Nephron (organoid): ENCODE measurements around the gene CDC42BPG.
A peak's percentile ranks its signal among the peaks of the same experiment; 100 is the strongest.

Source experiments
- H3K27ac Mint-ChIP-seq, 3 experiments: 2 replicates each; pipeline ENCODE4 v1.8.0; 2020; ENCODE audit warnings: mixed read lengths in 3 of 3, mild to moderate bottlenecking in 2 of 3, moderate library complexity in 1 of 3
- H3K27me3 Mint-ChIP-seq: 2 replicates; pipeline ENCODE4 v1.8.0; 2021; ENCODE audit warnings: low read depth, mild to moderate bottlenecking, moderate library complexity, mixed read lengths
- H3K36me3 Mint-ChIP-seq: 2 replicates; pipeline ENCODE4 v1.8.0; 2020; ENCODE audit warnings: low read depth, mixed read lengths
- H3K4me1 Mint-ChIP-seq: 2 replicates; pipeline ENCODE4 v1.8.0; 2020; ENCODE audit warnings: mixed read lengths
- H3K4me3 Mint-ChIP-seq, 3 experiments: 2 replicates each; pipeline ENCODE4 v1.8.0; 2020; ENCODE audit warnings: mild to moderate bottlenecking in 3 of 3, mixed read lengths in 3 of 3, moderate library complexity in 2 of 3
- H3K9me3 Mint-ChIP-seq: 2 replicates; pipeline ENCODE4 v1.8.0; 2020; ENCODE audit warnings: mixed read lengths
- TF ChIP-seq, protein P1 (sequence below), 3 experiments: fragments of 200-600 bp; sonication (generic); IDR thresholded peaks; one replicate each; pipeline ENCODE4 v1.5.0; 2021; ENCODE audit warnings: antibody characterized with exemption in 3 of 3; ENCODE audit not compliant: unreplicated experiment in 3 of 3

The CDC42BPG gene

DNA sequence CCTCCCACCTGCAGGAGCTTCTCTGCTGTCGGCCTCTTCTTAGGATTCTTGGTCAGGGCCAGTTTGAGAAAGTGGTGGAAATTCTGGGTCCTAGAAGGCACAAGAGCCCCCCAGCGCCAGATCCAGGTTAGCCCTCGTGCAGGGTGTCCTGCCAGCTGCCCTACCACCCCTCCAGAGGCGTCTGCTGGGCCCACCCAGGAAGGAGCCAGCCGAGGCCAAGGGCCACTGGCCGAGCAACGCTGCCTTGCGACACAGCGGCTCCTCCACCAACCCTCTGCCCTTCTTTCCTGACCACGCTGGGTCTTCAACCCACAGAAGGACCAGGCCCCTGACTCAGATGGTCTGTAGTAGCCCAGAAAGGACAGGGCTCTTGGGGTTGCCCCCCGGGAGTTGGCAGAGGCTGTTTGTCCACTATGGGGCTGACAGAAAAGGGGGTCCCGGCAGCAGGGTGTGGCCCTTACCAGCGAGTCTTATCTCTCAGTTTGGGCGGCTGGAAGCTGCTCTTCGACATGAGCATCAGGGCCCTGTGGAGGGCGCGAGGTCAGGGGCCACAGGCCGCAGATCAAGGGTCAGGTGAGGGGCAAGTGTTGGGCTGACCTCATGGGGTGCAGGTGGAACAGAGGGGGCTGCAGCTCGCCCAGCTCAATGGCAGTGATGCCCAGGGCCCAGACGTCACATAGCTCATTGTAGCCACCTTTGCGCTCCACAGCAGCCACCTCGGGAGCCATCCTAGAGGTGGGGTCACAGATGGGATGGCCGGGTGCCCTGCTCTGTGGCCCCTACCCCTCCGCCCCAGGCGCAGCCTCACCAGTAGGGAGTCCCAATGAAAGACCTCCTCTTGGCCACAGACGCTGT lies 43.9 kb downstream of the CDC42BPG start:
- Mint-ChIP-seq H3K4me1 (peaks cover 15% of the 10 kb centered on the region), H3K4me3 (peak overlapping the region in 2 of 3 experiments; percentile 39 to 74), H3K36me3 (peaks cover 16% of the 10 kb centered on the region), H3K9me3 (no peaks in the 10 kb centered on the region), H3K27me3 (no peaks in the 10 kb centered on the region), H3K27ac (no peak overlapping the region)
- TF ChIP-seq, protein P1, sequence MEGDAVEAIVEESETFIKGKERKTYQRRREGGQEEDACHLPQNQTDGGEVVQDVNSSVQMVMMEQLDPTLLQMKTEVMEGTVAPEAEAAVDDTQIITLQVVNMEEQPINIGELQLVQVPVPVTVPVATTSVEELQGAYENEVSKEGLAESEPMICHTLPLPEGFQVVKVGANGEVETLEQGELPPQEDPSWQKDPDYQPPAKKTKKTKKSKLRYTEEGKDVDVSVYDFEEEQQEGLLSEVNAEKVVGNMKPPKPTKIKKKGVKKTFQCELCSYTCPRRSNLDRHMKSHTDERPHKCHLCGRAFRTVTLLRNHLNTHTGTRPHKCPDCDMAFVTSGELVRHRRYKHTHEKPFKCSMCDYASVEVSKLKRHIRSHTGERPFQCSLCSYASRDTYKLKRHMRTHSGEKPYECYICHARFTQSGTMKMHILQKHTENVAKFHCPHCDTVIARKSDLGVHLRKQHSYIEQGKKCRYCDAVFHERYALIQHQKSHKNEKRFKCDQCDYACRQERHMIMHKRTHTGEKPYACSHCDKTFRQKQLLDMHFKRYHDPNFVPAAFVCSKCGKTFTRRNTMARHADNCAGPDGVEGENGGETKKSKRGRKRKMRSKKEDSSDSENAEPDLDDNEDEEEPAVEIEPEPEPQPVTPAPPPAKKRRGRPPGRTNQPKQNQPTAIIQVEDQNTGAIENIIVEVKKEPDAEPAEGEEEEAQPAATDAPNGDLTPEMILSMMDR (IDR thresholded peaks at IDR 0.05; ENCODE audit: unreplicated experiment in 3 of 3) = no peak

DNA sequence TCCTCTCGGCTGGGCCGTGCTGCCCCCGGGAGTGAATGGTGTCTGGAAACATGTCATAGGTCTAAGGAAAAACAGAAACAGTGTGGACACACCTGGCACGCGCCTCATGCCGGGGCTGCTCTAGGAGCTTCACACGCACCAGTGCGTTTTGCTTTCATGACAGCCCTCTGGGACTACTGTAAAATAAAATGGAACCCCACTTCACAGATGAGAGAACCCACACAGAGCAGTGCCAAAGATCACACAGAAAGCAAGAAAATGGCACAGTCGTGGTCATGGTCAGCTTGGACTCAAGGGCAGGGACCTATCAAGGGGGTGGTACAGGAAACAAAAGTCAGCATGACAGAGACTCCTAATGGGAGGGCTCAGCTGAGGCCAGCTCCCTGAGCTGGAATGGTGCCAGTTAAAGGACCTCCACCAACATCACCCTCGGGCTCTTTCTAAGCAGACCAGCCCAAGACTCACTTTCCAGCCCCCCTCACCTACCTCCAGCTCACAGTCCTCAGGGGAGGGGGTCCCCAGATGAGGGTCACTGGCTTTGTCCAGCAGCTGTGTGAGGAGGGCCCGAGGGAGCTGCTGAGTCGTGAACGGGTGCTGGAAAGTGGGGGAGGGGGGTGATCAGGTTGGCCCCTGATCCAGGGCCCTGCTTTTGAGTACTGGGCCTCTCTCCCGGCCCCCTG lies 44.7 kb downstream of the CDC42BPG start:
- Mint-ChIP-seq H3K9me3 (no peaks in the 10 kb centered on the region), H3K4me3 (peak overlapping the region; percentile 34 to 76 (median 69)), H3K27me3 (no peaks in the 10 kb centered on the region), H3K27ac (peak overlapping the region; percentile 77 to 89 (median 79)), H3K4me1 (peaks cover 15% of the 10 kb centered on the region), H3K36me3 (peaks cover 14% of the 10 kb centered on the region)
- TF ChIP-seq, protein P1 (IDR thresholded peaks at IDR 0.05; ENCODE audit: unreplicated experiment in 3 of 3) = no peak

DNA sequence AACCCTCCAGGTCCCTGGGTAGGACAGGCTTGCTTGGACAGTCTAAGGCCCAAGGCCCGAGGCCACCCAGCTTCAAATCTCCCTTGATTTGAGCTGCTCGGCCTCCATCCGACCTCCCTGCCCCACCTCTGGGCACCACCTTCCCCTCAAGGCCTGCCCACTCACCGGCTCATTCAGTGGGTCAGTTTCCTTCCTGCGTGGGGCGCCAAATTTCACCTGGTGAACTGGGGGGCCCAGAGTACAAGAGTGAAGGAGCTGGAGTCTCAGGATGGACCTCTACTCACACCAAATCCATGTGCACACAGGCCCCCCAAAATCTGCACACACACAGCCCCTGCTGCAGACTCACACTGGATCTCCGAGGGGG lies 45.2 kb downstream of the CDC42BPG start:
- TF ChIP-seq, protein P1 (IDR thresholded peaks at IDR 0.05; ENCODE audit: unreplicated experiment in 3 of 3) = no peak
- Mint-ChIP-seq H3K4me3 (peak overlapping the region in 1 of 3 experiments; percentile 76), H3K9me3 (no peaks in the 10 kb centered on the region), H3K36me3 (peaks cover 14% of the 10 kb centered on the region), H3K4me1 (peaks cover 15% of the 10 kb centered on the region), H3K27ac (peak overlapping the region in 2 of 3 experiments; percentile 77 to 79), H3K27me3 (no peaks in the 10 kb centered on the region)

DNA sequence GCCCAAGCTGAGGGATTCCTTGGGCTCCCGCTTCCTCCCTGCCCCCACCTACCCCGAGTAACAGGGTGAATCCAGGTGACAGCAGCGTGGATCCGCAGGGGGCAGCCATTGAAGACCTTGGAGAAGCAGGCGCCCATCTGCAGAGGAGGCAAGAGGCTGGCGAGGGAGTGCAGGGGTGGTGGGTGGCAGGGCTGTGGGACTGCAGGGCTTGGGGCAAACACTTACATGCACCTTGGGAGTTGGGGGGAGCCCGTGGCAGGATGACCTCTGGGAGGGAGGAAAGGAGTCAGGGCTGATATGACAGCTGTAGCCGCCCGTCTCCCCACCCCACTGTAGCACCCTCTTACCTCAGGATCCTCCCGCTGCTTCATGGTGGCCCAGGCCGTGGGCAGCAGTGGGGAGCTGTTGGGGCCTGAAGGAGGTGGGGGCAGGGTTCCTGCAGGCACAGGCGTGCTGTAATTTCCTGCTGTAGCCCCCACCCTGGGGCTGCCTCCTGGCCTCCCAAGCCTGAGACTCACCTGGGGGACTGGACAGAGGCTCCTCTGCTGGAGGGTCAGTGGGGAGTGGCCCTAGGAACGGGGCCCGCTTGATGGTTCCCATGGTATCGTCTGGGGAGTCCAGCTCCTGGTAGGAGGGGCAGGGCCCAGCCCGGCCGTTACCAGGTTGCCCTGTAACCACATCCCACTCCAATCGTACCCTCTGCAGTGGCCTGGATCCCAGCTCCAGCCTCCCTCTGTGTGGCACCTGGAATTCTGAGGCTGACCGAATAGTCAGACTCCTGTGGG lies 47.5 kb downstream of the CDC42BPG start:
- peaks cover 4% of the 10 kb centered on the region for H3K27me3 Mint-ChIP-seq
- no peaks in the 10 kb centered on the region for H3K9me3 Mint-ChIP-seq
- peaks cover 9% of the 10 kb centered on the region for H3K36me3 Mint-ChIP-seq
- no peak overlapping the region for H3K27ac Mint-ChIP-seq
- H3K4me1 Mint-ChIP-seq = peaks cover 6% of the 10 kb centered on the region
- TF ChIP-seq, protein P1 (IDR thresholded peaks at IDR 0.05; ENCODE audit: unreplicated experiment in 3 of 3) = no peak
- H3K4me3 Mint-ChIP-seq = no peak overlapping the region

DNA sequence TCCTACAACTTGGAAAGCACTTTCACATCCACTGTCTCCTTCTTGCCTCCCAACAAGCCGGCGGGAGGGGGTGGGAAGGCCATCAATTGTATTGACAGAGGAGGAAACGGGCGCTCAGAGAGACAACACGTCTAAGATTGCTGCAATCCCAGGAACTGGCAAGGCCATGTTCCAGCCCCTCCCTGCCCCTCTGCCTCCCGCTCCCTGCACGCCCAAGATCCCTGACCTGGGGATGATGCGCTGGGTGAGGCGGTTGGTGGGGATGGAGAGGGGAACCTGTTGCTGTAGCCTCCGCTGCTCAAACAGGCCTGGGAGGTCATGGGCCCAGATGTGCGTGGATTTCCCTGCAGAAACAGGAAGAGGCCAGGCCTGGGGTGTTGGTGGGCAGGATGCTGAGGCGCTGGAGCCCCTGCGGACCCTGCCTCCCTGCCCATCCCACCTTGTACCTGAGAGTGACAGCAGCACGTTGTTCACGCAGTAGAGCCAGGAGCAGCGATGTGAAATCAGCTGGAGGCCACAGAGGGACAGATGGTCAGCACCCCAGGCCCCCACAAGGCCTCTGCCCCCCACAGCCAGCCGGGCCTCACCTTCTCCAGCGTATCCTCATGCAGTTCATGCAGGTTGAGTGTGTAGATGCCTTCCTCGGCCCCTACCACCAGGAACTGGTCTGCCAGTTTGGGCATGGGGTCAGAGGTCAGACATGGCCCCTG lies 48.3 kb downstream of the CDC42BPG start:
- no peaks in the 10 kb centered on the region for H3K9me3 Mint-ChIP-seq
- H3K36me3 Mint-ChIP-seq = peaks cover 9% of the 10 kb centered on the region
- TF ChIP-seq, protein P1 (IDR thresholded peaks at IDR 0.05; ENCODE audit: unreplicated experiment in 3 of 3) = no peak
- H3K4me3 Mint-ChIP-seq = no peak overlapping the region
- H3K27me3 Mint-ChIP-seq = peaks cover 4% of the 10 kb centered on the region
- H3K27ac Mint-ChIP-seq = no peak overlapping the region
- peaks cover 6% of the 10 kb centered on the region for H3K4me1 Mint-ChIP-seq
